Mononuclear cell (primary cell): ENCODE measurements around the gene FBXO24. TPM values are rescaled to one million over a fixed set of nuclear protein-coding genes. Genes with fewer than 3 reads are reported as not detected.

Experiments used
- H3K27me3 ChIP-seq: 2 replicates; pipeline ENCODE4 v1.6.0; 2011; ENCODE audit warnings: low read length, control low read depth; ENCODE audit not compliant: insufficient read depth
- H3K4me1 ChIP-seq: 2 replicates; pipeline ENCODE4 v1.5.1; 2011; ENCODE audit warnings: mild to moderate bottlenecking, low read length, control low read depth; ENCODE audit not compliant: insufficient read depth
- H3K4me3 ChIP-seq: 2 replicates; pipeline ENCODE4 v1.5.1; 2011; ENCODE audit warnings: mild to moderate bottlenecking, low read length, moderate library complexity
- H3K9me3 ChIP-seq: 2 replicates; pipeline ENCODE4 v1.5.1; 2011; ENCODE audit warnings: low read depth, mild to moderate bottlenecking, control low read depth, low read length
- total RNA-seq: library from RNA; depleted of rRNA; stranded (reverse); fragments of >200 nt; gene quantifications from one replicate; pipeline ENCODE4 v1.2.3, GENCODE V29; 2012

The FBXO24 gene
- total RNA-seq, 1 donor: 0.21 TPM

- peaks cover 12% of the 10 kb centered on the region for H3K4me1 ChIP-seq
- no peak overlapping the region for H3K4me3 ChIP-seq
- H3K27me3 ChIP-seq: no peaks in the 10 kb centered on the region
- H3K9me3 ChIP-seq: no peaks in the 10 kb centered on the region
Observed at GRCh38 chr7:100576384-100576993, 9.6 kb upstream of the FBXO24 start.

- no peaks in the 10 kb centered on the region for H3K9me3 ChIP-seq
- H3K27me3 ChIP-seq: no peaks in the 10 kb centered on the region
- H3K4me3 ChIP-seq: no peak overlapping the region
- peaks cover 14% of the 10 kb centered on the region for H3K4me1 ChIP-seq
Observed at GRCh38 chr7:100577103-100577502, 9.0 kb upstream of the FBXO24 start.

GRCh38 chr7:100577507-100577906 is 8.6 kb upstream of the FBXO24 start:
- no peaks in the 10 kb centered on the region for H3K27me3 ChIP-seq
- no peak overlapping the region for H3K4me3 ChIP-seq
- no peaks in the 10 kb centered on the region for H3K9me3 ChIP-seq
- peaks cover 18% of the 10 kb centered on the region for H3K4me1 ChIP-seq

- H3K4me1 ChIP-seq: peaks cover 28% of the 10 kb centered on the region
- H3K27me3 ChIP-seq: no peaks in the 10 kb centered on the region
- no peaks in the 10 kb centered on the region for H3K9me3 ChIP-seq
- no peak overlapping the region for H3K4me3 ChIP-seq
Observed at GRCh38 chr7:100578246-100579183, 7.6 kb upstream of the FBXO24 start.

- Histone ChIP-seq H3K9me3 (no peaks in the 10 kb centered on the region), H3K4me3 (no peak overlapping the region), H3K27me3 (no peaks in the 10 kb centered on the region), H3K4me1 (peaks cover 43% of the 10 kb centered on the region)
Observed at GRCh38 chr7:100580466-100581283, 5.5 kb upstream of the FBXO24 start.

- H3K4me3 ChIP-seq: no peak overlapping the region
- H3K4me1 ChIP-seq: peaks cover 47% of the 10 kb centered on the region
- no peaks in the 10 kb centered on the region for H3K27me3 ChIP-seq
- H3K9me3 ChIP-seq: no peaks in the 10 kb centered on the region
Observed at GRCh38 chr7:100582041-100582579, 4.0 kb upstream of the FBXO24 start.

- no peaks in the 10 kb centered on the region for H3K9me3 ChIP-seq
- peaks cover 52% of the 10 kb centered on the region for H3K4me1 ChIP-seq
- H3K27me3 ChIP-seq: no peaks in the 10 kb centered on the region
- peak overlapping the region; percentile 98 for H3K4me3 ChIP-seq
Observed at GRCh38 chr7:100582650-100583049, 3.5 kb upstream of the FBXO24 start.

- Histone ChIP-seq H3K4me1 (peaks cover 52% of the 10 kb centered on the region), H3K27me3 (no peaks in the 10 kb centered on the region), H3K4me3 (peak overlapping the region; percentile 98), H3K9me3 (no peaks in the 10 kb centered on the region)
Observed at GRCh38 chr7:100583132-100584053, 2.7 kb upstream of the FBXO24 start.

GRCh38 chr7:100584054-100584682 is 2.0 kb upstream of the FBXO24 start:
- Histone ChIP-seq H3K27me3 (no peaks in the 10 kb centered on the region), H3K4me1 (peaks cover 52% of the 10 kb centered on the region), H3K4me3 (peak overlapping the region; percentile 98), H3K9me3 (no peaks in the 10 kb centered on the region)

- Histone ChIP-seq H3K27me3 (no peaks in the 10 kb centered on the region), H3K9me3 (no peaks in the 10 kb centered on the region), H3K4me3 (peak overlapping the region; percentile 98), H3K4me1 (peaks cover 52% of the 10 kb centered on the region)
Observed at GRCh38 chr7:100584683-100585510, 1.2 kb upstream of the FBXO24 start.

- H3K9me3 ChIP-seq: no peaks in the 10 kb centered on the region
- peaks cover 52% of the 10 kb centered on the region for H3K4me1 ChIP-seq
Observed at GRCh38 chr7:100585511-100586265, 440 bp upstream of the FBXO24 start, which contains the start of gene LRCH4. Gene LRCH4, minus strand, starts transcription at chr7:100586129. Its CDS starts 29 bp downstream, at chr7:100586100.

GRCh38 chr7:100588438-100588837 is 2.3 kb downstream of the FBXO24 start:
- H3K4me1 ChIP-seq: peaks cover 25% of the 10 kb centered on the region
- no peak overlapping the region for H3K4me3 ChIP-seq
- H3K9me3 ChIP-seq: no peaks in the 10 kb centered on the region
- H3K27me3 ChIP-seq: no peaks in the 10 kb centered on the region

More at GRCh38 chr7:100585511-100586265, 440 bp upstream of the FBXO24 start, which contains the start of gene LRCH4:
- Histone ChIP-seq H3K27me3 (no peaks in the 10 kb centered on the region), H3K4me3 (peak within 1 kb of the TSS; percentile 98)
